Measurements from ENCODE around the gene SFTPA1.
"Not testable (repeated sequence)": the region's sequence is repeated elsewhere in the genome, so short reads cannot be mapped to it uniquely, and the experiment has no call there.

The SFTPA1 gene

GRCh38 chr10:79615577-79615976 is 4.8 kb downstream of the SFTPA1 start:
- H3K27ac ChIP-seq, result no peak overlapping the region
- no peak overlapping the region for H3K4me3 ChIP-seq
- no peak for TF ChIP-seq CTCF (IDR thresholded peaks at IDR 0.05)
- no peak for DNase-seq (ENCODE audit: low spot score)

- no peak for DNase-seq (ENCODE audit: low spot score)
- TF ChIP-seq CTCF (IDR thresholded peaks at IDR 0.05), result no peak
- Histone ChIP-seq H3K27ac (no peak overlapping the region), H3K4me3 (no peak overlapping the region)
These were observed 5.4 kb downstream of the SFTPA1 start for GRCh38 chr10:79616164-79616563.

GRCh38 chr10:79623663-79624062 is 12.9 kb downstream of the SFTPA1 start:
- H3K4me3 ChIP-seq; DNase-seq (ENCODE audit: low spot score); H3K27ac ChIP-seq: not testable (repeated sequence)

GRCh38 chr10:79627075-79627474 is 16.3 kb downstream of the SFTPA1 start:
- no peak for TF ChIP-seq CTCF (IDR thresholded peaks at IDR 0.05)
- Histone ChIP-seq H3K27ac (no peak overlapping the region), H3K4me3 (no peak overlapping the region)
- DNase-seq (ENCODE audit: low spot score), result no peak

- no peak overlapping the region for H3K4me3 ChIP-seq
- no peak overlapping the region for H3K27ac ChIP-seq
- TF ChIP-seq CTCF (IDR thresholded peaks at IDR 0.05), result no peak
- DNase-seq (ENCODE audit: low spot score), result no peak
These were observed 17.3 kb downstream of the SFTPA1 start for GRCh38 chr10:79628083-79628482.

- DNase-seq (ENCODE audit: low spot score), result no peak
- Histone ChIP-seq H3K4me3 (no peak overlapping the region), H3K27ac (no peak overlapping the region)
- TF ChIP-seq CTCF (IDR thresholded peaks at IDR 0.05), result no peak
These were observed 18.5 kb downstream of the SFTPA1 start for GRCh38 chr10:79628988-79629954.

GRCh38 chr10:79629955-79630327 is 19.2 kb downstream of the SFTPA1 start:
- no peak for TF ChIP-seq CTCF (IDR thresholded peaks at IDR 0.05)
- no peak for DNase-seq (ENCODE audit: low spot score)
- H3K27ac ChIP-seq, result no peak overlapping the region
- no peak overlapping the region for H3K4me3 ChIP-seq

- H3K4me3 ChIP-seq; H3K27ac ChIP-seq; DNase-seq (ENCODE audit: low spot score): not testable (repeated sequence)
These were observed 26.0 kb downstream of the SFTPA1 start for GRCh38 chr10:79636654-79637199.
